Kidney epithelial cell (primary cell): Measurements from ENCODE around the gene NOS1. TPM values are rescaled to one million over a fixed set of nuclear protein-coding genes. Genes with fewer than 3 reads are reported as not detected.

ENCODE experiments used
- DNase-seq: peaks from one replicate; pipeline ENCODE4 v3.0.0-alpha.2; 2010; ENCODE audit warnings: low read depth
- H3K27me3 ChIP-seq: 2 replicates; pipeline ENCODE4 v1.6.0; 2011; ENCODE audit warnings: low read length; ENCODE audit not compliant: control insufficient read depth, insufficient read depth
- H3K36me3 ChIP-seq: 2 replicates; pipeline ENCODE4 v1.5.1; 2011; ENCODE audit warnings: low read length; ENCODE audit not compliant: control insufficient read depth, insufficient read depth
- H3K4me3 ChIP-seq: 2 replicates; pipeline ENCODE4 v1.5.1; 2011; ENCODE audit warnings: low read depth, mild to moderate bottlenecking, control low read depth, low read length
- total RNA-seq: library from RNA; depleted of rRNA; stranded (reverse); fragments of >200 nt; gene quantifications from 2 replicates; pipeline ENCODE4 v1.2.3, GENCODE V29; 2015
- TF ChIP-seq, protein P1 (sequence below): IDR thresholded peaks from 2 replicates; pipeline ENCODE4 v1.5.1; 2011; ENCODE audit warnings: mild to moderate bottlenecking, moderate library complexity, low read length, control low read depth, inconsistent platforms; ENCODE audit not compliant: insufficient read depth, poor library complexity, severe bottlenecking

NOS1 gene
- total RNA-seq, 1 donor from 2014 or later, result 0.04 TPM

DNA sequence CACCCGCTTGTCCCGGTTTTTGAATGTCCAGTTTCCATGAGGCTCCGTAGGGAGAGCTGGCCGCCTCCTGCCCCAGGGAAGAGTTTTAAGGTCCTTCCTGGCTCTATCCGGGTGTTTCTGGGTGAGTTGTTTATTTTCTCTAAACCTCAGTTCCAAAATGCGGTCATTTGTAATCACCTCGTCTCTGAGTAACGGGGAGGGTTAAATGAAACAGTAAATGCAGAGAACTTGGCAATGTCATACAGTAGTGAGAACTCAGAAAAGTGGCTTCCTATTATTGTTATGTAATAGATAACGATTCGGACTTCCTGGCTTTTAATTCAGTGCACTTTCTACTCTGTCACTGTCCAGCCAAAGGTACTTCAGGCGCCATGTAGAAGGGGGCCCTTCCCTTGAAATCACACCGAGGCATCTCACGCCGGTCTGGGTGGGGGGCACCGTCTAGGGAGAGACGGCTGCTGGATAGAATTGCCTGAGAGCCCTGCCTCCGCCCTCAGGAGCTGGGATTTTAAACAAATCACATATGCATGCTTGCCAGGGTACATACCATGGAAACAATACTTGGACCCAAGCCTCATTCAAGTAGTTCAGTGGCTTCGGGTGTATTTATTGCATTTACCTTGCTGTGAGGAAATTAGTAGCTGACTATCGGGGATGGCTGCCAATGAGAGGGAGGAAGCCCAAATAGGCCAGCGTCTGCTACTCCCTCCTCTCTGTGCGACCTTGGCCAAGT is 26.4 kb downstream of the NOS1 start:
- TF ChIP-seq, protein P1, sequence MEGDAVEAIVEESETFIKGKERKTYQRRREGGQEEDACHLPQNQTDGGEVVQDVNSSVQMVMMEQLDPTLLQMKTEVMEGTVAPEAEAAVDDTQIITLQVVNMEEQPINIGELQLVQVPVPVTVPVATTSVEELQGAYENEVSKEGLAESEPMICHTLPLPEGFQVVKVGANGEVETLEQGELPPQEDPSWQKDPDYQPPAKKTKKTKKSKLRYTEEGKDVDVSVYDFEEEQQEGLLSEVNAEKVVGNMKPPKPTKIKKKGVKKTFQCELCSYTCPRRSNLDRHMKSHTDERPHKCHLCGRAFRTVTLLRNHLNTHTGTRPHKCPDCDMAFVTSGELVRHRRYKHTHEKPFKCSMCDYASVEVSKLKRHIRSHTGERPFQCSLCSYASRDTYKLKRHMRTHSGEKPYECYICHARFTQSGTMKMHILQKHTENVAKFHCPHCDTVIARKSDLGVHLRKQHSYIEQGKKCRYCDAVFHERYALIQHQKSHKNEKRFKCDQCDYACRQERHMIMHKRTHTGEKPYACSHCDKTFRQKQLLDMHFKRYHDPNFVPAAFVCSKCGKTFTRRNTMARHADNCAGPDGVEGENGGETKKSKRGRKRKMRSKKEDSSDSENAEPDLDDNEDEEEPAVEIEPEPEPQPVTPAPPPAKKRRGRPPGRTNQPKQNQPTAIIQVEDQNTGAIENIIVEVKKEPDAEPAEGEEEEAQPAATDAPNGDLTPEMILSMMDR, result no peak
- Histone ChIP-seq H3K4me3 (no peak overlapping the region), H3K36me3 (no peaks in the 10 kb centered on the region), H3K27me3 (peaks cover 27% of the 10 kb centered on the region)
- no peak for DNase-seq

DNA sequence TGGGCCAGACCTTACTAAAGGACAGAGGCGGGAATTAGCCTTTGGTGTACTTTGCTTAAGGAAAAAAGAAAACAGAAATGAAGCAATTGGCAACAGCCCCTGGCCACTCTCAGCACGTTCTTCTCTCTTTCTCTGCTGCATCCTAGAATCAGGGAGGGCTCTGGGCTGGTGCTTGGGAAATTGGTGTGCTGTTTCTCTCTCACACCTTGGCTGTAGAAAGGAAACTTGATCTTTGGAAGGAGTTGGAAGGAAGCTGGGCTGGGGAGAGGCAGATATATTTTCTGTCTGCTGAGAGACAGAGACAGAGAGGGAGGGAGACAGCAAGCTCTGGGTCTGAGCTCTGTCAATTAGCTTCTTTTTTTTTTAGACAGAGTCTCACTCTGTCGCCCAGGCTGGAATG is 27.4 kb downstream of the NOS1 start:
- TF ChIP-seq, protein P1, result no peak
- Histone ChIP-seq H3K36me3 (no peaks in the 10 kb centered on the region), H3K4me3 (no peak overlapping the region), H3K27me3 (peaks cover 27% of the 10 kb centered on the region)
- no peak for DNase-seq

DNA sequence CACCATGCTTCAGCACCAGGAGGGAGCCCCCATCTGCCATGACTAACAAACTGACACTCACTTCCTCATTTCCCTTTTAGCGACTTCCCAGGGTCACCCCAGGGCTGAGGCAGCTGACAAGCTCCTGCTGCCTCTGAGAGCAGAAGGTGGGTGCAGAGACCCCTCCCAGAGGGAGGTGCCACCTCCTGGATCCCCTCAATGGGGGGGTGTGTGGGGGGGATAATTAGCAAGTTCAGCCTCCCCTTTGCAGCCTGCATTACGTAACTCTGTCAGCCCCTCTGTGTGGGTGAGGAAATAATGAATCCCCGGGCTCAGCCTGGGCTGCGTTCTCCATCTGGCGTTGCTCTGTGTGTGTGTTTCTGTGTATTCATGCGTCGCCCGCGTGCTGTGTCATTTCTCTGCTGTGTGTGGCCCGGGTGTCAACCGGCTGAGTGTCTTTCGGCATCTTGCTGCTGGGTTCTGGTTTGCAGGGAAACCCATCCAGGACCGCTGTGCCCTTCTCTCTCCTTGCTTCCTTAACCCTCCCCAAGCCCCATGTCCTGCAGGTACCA is 28.0 kb downstream of the NOS1 start:
- TF ChIP-seq, protein P1, result no peak
- H3K4me3 ChIP-seq, result no peak overlapping the region
- H3K36me3 ChIP-seq, result no peaks in the 10 kb centered on the region
- peaks cover 27% of the 10 kb centered on the region for H3K27me3 ChIP-seq
- DNase-seq, result no peak

DNA sequence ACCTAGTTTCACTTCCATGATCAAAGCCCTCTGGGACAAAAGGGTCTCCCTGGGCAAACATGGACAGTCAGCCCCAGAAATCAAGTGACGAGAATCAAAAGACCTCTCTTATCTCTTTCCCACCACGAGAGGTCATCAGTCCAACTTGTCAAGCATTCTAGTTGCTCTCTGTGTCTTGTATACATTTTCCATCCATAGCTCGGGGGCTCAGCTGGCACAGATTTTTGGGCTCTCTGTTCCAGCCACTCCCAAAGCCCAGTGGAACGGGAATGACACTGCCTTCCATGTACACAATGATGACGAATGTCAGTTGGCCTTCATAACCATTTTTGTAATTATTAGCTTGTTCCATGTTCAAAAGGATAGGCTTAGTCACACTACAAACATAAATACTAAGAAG is 29.7 kb downstream of the NOS1 start:
- Histone ChIP-seq H3K4me3 (no peak overlapping the region), H3K27me3 (peaks cover 27% of the 10 kb centered on the region), H3K36me3 (no peaks in the 10 kb centered on the region)
- no peak for DNase-seq
- TF ChIP-seq, protein P1, result no peak

DNA sequence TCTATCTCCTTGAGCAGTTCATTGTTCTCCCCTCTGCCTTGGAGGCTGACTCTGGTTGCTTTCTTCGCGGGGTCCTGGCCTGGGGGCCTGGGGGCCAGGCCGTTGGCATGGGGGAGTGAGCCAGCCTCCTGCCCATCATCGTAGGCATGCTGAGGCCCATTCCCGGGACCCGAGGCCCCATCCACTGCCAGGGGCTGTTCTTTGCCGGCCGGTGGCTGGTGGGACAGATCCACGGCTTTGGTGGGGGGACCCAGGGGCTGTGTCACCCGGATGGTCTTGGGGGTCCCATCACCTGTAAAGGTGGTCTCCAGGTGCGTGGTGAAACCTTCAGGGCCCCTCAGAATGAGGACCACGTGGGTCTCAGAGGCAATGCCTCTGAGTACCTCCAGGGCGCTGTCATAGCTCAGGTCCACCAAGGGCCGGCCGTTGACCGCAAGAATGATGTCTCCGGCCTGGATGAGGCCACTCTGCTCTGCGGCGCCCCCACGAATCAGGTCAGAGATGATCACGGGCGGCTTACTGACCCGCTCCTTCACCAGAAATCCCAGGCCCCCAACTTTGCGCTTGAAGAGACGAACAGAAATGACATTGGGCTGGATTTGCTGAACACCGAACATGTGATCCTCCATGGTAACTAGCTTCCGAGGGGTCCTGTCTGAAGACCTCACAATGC is 30.8 kb downstream of the NOS1 start:
- no peak for DNase-seq
- Histone ChIP-seq H3K27me3 (peaks cover 24% of the 10 kb centered on the region), H3K4me3 (no peak overlapping the region), H3K36me3 (no peaks in the 10 kb centered on the region)
- TF ChIP-seq, protein P1, result no peak
